Nephron (organoid): ENCODE data around the gene OTULINL.

Experiments
- H3K27ac Mint-ChIP-seq, 3 experiments: 2 replicates each; pipeline ENCODE4 v1.8.0; 2020; ENCODE audit warnings: mixed read lengths in 3 of 3, mild to moderate bottlenecking in 2 of 3, moderate library complexity in 1 of 3
- H3K27me3 Mint-ChIP-seq: 2 replicates; pipeline ENCODE4 v1.8.0; 2021; ENCODE audit warnings: low read depth, mild to moderate bottlenecking, moderate library complexity, mixed read lengths
- H3K36me3 Mint-ChIP-seq: 2 replicates; pipeline ENCODE4 v1.8.0; 2020; ENCODE audit warnings: low read depth, mixed read lengths
- H3K4me1 Mint-ChIP-seq: 2 replicates; pipeline ENCODE4 v1.8.0; 2020; ENCODE audit warnings: mixed read lengths
- H3K4me3 Mint-ChIP-seq, 3 experiments: 2 replicates each; pipeline ENCODE4 v1.8.0; 2020; ENCODE audit warnings: mild to moderate bottlenecking in 3 of 3, mixed read lengths in 3 of 3, moderate library complexity in 2 of 3
- H3K9me3 Mint-ChIP-seq: 2 replicates; pipeline ENCODE4 v1.8.0; 2020; ENCODE audit warnings: mixed read lengths
- CTCF ChIP-seq, 3 experiments: fragments of 200-600 bp; sonication (generic); IDR thresholded peaks; one replicate each; pipeline ENCODE4 v1.5.0; 2021; ENCODE audit warnings: antibody characterized with exemption in 3 of 3; ENCODE audit not compliant: unreplicated experiment in 3 of 3

OTULINL gene

GRCh38 chr5:14593326-14594021 is 11.9 kb downstream of the OTULINL start:
- Mint-ChIP-seq H3K4me1 (no peaks in the 10 kb centered on the region), H3K4me3 (no peak overlapping the region), H3K9me3 (no peaks in the 10 kb centered on the region), H3K36me3 (no peaks in the 10 kb centered on the region), H3K27me3 (no peaks in the 10 kb centered on the region), H3K27ac (no peak overlapping the region)
- TF ChIP-seq CTCF (IDR thresholded peaks at IDR 0.05; ENCODE audit: unreplicated experiment in 3 of 3) = no peak

- Mint-ChIP-seq H3K9me3 (no peaks in the 10 kb centered on the region), H3K27ac (no peak overlapping the region), H3K4me3 (no peak overlapping the region), H3K4me1 (no peaks in the 10 kb centered on the region), H3K27me3 (no peaks in the 10 kb centered on the region), H3K36me3 (no peaks in the 10 kb centered on the region)
- no peak for TF ChIP-seq CTCF (IDR thresholded peaks at IDR 0.05; ENCODE audit: unreplicated experiment in 3 of 3)
Measured at GRCh38 chr5:14594378-14595074, 12.9 kb downstream of the OTULINL start.

- Mint-ChIP-seq H3K27me3 (no peaks in the 10 kb centered on the region), H3K4me3 (no peak overlapping the region), H3K36me3 (no peaks in the 10 kb centered on the region), H3K4me1 (no peaks in the 10 kb centered on the region), H3K27ac (no peak overlapping the region), H3K9me3 (no peaks in the 10 kb centered on the region)
- TF ChIP-seq CTCF (IDR thresholded peaks at IDR 0.05; ENCODE audit: unreplicated experiment in 3 of 3) = no peak
Measured at GRCh38 chr5:14595189-14595588, 13.6 kb downstream of the OTULINL start.

- H3K27ac Mint-ChIP-seq = no peak overlapping the region
- H3K4me3 Mint-ChIP-seq = no peak overlapping the region
- no peaks in the 10 kb centered on the region for H3K36me3 Mint-ChIP-seq
- no peaks in the 10 kb centered on the region for H3K27me3 Mint-ChIP-seq
- no peak for TF ChIP-seq CTCF (IDR thresholded peaks at IDR 0.05; ENCODE audit: unreplicated experiment in 3 of 3)
- no peaks in the 10 kb centered on the region for H3K9me3 Mint-ChIP-seq
- no peaks in the 10 kb centered on the region for H3K4me1 Mint-ChIP-seq
Measured at GRCh38 chr5:14595891-14596290, 14.3 kb downstream of the OTULINL start.

- H3K27me3 Mint-ChIP-seq = no peaks in the 10 kb centered on the region
- H3K27ac Mint-ChIP-seq = no peak overlapping the region
- H3K9me3 Mint-ChIP-seq = no peaks in the 10 kb centered on the region
- H3K4me1 Mint-ChIP-seq = no peaks in the 10 kb centered on the region
- TF ChIP-seq CTCF (IDR thresholded peaks at IDR 0.05; ENCODE audit: unreplicated experiment in 3 of 3) = no peak
- no peaks in the 10 kb centered on the region for H3K36me3 Mint-ChIP-seq
- no peak overlapping the region for H3K4me3 Mint-ChIP-seq
Measured at GRCh38 chr5:14597080-14597479, 15.5 kb downstream of the OTULINL start.

GRCh38 chr5:14598225-14598624 is 16.6 kb downstream of the OTULINL start:
- no peaks in the 10 kb centered on the region for H3K27me3 Mint-ChIP-seq
- no peak overlapping the region for H3K27ac Mint-ChIP-seq
- no peak overlapping the region for H3K4me3 Mint-ChIP-seq
- H3K4me1 Mint-ChIP-seq = no peaks in the 10 kb centered on the region
- H3K36me3 Mint-ChIP-seq = peaks cover 4% of the 10 kb centered on the region
- TF ChIP-seq CTCF (IDR thresholded peaks at IDR 0.05; ENCODE audit: unreplicated experiment in 3 of 3) = no peak
- H3K9me3 Mint-ChIP-seq = no peaks in the 10 kb centered on the region
